ENCODE results near the gene ZNF595. TPM values are rescaled to one million over a fixed set of nuclear protein-coding genes. Genes with fewer than 3 reads are reported as not detected.

Gene ZNF595
- total and polyA plus RNA-seq, 2 experiments from 2014 or later, result 13.5 to 27.7 TPM

DNA sequence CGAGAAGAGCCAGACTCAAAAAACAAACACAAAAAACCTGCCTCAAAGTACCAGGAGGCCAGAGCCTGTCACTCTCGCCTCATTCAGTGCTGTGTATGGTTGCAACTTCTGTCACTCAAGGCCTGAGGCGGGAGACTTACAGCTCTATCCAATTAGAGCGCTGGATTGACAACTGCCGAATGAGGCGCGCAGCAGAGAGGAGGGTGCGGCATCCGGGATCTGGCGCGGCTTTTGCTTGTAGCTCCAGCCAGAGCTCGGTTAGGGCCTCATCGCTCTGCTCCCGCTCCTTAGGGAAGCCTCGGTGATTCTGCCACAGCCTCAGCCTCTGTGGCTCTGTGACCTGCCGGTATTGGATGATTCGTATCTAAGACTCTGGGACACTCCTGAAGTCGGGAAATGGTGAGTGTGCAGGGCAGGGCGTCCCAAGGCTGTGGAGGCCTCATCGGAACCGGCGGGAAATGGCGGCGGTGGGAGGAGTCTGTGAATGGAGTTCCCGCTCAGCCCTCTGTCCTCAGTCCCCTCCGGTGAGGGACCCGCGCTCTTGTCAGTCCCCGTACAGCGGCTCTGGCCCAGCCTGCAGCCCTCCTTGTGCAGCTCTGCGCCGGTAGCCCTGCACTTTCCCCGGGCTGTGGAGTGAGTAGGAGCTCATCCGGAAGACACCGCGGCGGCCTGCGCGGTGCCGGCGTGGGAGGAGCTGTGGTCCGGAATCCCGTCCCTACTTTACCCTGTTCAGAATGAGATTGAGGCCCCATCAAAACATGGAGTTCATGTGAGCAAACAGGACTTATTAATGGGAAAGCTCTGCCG lies 71.4 kb downstream of the ZNF595 start, which contains the start of gene ZNF718:
Gene ZNF718, plus strand, starts transcription at position 227 of the 807 bp plus-strand sequence. Its CDS starts 170 bp downstream, at position 397.
- Histone ChIP-seq H3K9me3 (ENCODE audit: low read depth) (no peaks in the 10 kb centered on the region), H3K4me1 (ENCODE audit: low read depth) (no peaks in the 10 kb centered on the region), H3K36me3 (no peaks in the 10 kb centered on the region), H3K27me3 (no peaks in the 10 kb centered on the region), H3K4me3 (peak within 1 kb of the TSS; percentile 65), H3K27ac (peak within 1 kb of the TSS; percentile 76)
- TF ChIP-seq, protein P1, sequence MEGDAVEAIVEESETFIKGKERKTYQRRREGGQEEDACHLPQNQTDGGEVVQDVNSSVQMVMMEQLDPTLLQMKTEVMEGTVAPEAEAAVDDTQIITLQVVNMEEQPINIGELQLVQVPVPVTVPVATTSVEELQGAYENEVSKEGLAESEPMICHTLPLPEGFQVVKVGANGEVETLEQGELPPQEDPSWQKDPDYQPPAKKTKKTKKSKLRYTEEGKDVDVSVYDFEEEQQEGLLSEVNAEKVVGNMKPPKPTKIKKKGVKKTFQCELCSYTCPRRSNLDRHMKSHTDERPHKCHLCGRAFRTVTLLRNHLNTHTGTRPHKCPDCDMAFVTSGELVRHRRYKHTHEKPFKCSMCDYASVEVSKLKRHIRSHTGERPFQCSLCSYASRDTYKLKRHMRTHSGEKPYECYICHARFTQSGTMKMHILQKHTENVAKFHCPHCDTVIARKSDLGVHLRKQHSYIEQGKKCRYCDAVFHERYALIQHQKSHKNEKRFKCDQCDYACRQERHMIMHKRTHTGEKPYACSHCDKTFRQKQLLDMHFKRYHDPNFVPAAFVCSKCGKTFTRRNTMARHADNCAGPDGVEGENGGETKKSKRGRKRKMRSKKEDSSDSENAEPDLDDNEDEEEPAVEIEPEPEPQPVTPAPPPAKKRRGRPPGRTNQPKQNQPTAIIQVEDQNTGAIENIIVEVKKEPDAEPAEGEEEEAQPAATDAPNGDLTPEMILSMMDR (IDR thresholded peaks at IDR 0.05; ENCODE audit: low read depth, low read length), result no peak
- peak; percentile 98 for DNase-seq (ENCODE audit: low read depth in 1 of 2, low spot score in 1 of 2)

DNA sequence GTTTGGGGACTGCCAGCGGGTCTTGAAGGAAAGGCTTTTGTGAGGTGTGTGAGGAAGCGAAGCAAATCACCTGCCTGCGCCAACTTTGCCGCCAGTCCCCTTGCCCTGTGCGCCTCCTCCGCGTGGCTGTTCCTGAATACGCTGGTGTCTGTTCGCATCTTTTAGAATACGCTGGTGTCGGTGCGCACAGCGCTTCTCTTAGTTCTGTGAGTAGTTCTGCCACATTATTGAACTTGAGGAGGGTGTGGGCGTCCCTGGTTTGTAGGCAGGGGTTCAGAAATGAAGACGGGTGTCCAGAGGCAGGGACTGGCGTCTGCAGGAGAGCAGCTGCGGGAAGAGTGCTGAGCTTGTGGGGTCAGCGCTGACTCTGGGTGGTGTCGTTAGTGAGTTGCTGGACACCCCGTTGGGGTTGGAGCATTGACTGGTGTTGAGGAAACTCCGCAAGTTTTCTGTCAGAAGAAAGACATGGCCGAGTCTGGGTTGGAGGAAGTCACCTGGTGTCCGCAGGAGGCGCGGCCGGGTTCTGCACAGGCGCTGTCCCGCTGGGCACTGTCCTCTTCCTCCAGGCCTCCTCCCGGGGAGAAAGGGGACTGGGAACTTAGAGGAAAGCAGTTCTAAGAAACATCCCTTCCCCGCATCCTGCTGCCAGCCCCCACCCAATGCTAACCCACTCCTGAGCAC lies 72.1 kb downstream of the ZNF595 start:
- DNase-seq (ENCODE audit: low read depth in 1 of 2, low spot score in 1 of 2), result peak; percentile 37 to 73
- TF ChIP-seq, protein P1 (IDR thresholded peaks at IDR 0.05; ENCODE audit: low read depth, low read length), result no peak
- H3K4me3 ChIP-seq, result peak overlapping the region; percentile 65
- H3K9me3 ChIP-seq (ENCODE audit: low read depth), result no peaks in the 10 kb centered on the region
- no peaks in the 10 kb centered on the region for H3K4me1 ChIP-seq (ENCODE audit: low read depth)
- peak overlapping the region; percentile 76 for H3K27ac ChIP-seq
- H3K36me3 ChIP-seq, result no peaks in the 10 kb centered on the region
- no peaks in the 10 kb centered on the region for H3K27me3 ChIP-seq

DNA sequence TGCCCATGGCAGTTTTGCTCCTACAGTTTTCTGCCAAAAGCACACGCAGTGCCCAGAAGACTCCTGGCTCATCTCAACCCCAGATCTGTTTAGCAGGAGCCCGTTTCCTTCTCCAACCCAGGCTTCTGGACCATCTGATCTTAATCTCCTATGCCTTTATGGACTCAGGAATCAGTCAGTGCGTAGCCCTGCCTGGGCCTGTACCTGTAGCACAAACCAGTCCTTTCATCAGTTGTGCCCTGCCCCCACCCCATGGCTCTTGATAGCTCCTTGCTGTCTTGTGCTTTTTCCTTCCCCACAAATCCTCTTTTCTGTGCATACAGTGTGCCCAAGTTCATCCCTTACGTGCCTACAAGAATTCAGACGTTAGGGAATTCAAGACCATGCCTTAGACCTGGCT lies 72.7 kb downstream of the ZNF595 start:
- DNase-seq (ENCODE audit: low read depth in 1 of 2, low spot score in 1 of 2), result no peak
- Histone ChIP-seq H3K36me3 (no peaks in the 10 kb centered on the region), H3K27ac (peak overlapping the region; percentile 76), H3K27me3 (no peaks in the 10 kb centered on the region), H3K9me3 (ENCODE audit: low read depth) (no peaks in the 10 kb centered on the region), H3K4me1 (ENCODE audit: low read depth) (no peaks in the 10 kb centered on the region), H3K4me3 (peak overlapping the region; percentile 65)
- TF ChIP-seq, protein P1 (IDR thresholded peaks at IDR 0.05; ENCODE audit: low read depth, low read length), result no peak

DNA sequence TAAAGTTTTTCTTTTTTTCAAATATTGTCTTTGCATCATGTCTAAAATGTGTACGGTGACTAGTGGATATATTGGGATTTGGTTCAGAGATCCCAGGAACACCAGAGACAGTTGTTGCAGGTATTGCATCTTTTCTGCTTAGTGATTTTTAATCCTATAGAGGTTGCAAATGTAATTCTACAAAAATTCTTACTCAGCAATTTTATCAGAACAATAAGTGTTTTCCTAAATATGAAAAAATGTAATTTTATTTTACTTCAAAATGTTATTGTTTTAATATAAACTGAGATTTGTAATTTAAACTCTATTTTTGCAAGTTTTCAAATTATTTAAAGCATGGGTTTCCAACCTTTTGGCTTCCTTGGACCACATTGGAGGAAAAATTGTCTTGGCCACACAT lies 79.4 kb downstream of the ZNF595 start:
- Histone ChIP-seq H3K36me3 (peaks cover 26% of the 10 kb centered on the region), H3K9me3 (ENCODE audit: low read depth) (no peaks in the 10 kb centered on the region), H3K4me1 (ENCODE audit: low read depth) (no peaks in the 10 kb centered on the region), H3K27me3 (no peaks in the 10 kb centered on the region), H3K4me3 (no peak overlapping the region), H3K27ac (no peak overlapping the region)
- no peak for DNase-seq (ENCODE audit: low read depth in 1 of 2, low spot score in 1 of 2)
- TF ChIP-seq, protein P1 (IDR thresholded peaks at IDR 0.05; ENCODE audit: low read depth, low read length), result no peak

Other genes with a start within 250 kb of the ZNF595 start
- 11.7 and 17.1 TPM in 2 replicates for gene ZNF718, start 71.2 kb downstream of the ZNF595 start, total RNA-seq
- 11.1 and 12.6 TPM in 2 replicates for gene ZNF718, start 71.2 kb downstream of the ZNF595 start, polyA plus RNA-seq

All from cardiac muscle cell (in vitro differentiated cells and primary cell).